GM19438 (cell line): ENCODE data around the gene KCTD21.
"Not testable (repeated sequence)": the region's sequence is repeated elsewhere in the genome, so short reads cannot be mapped to it uniquely, and the experiment has no call there.

Source experiments
- ATAC-seq: cut with Tn5 transposase; IDR thresholded peaks from one replicate; pipeline ENCODE4 v1.9.1; 2021; ENCODE audit warnings: low read depth; ENCODE audit not compliant: unreplicated experiment

The KCTD21 gene

GRCh38 chr11:78179459-78180071, 8.9 kb downstream of the KCTD21 start:
- ATAC-seq, result no peak

GRCh38 chr11:78177216-78177615, 11.2 kb downstream of the KCTD21 start:
- no peak for ATAC-seq

- ATAC-seq, result no peak
These were observed 11.8 kb downstream of the KCTD21 start for GRCh38 chr11:78176605-78177141.

- ATAC-seq, result not testable (repeated sequence)
These were observed 12.6 kb downstream of the KCTD21 start for GRCh38 chr11:78175862-78176261.

- no peak for ATAC-seq
These were observed 16.5 kb downstream of the KCTD21 start for GRCh38 chr11:78171951-78172350.

- ATAC-seq, result no peak
These were observed 17.4 kb downstream of the KCTD21 start for GRCh38 chr11:78170874-78171549.

- ATAC-seq, result no peak
These were observed 18.0 kb downstream of the KCTD21 start for GRCh38 chr11:78170413-78170812.

- ATAC-seq, result no peak
These were observed 19.6 kb downstream of the KCTD21 start for GRCh38 chr11:78168539-78169477.

GRCh38 chr11:78166855-78167469, 21.5 kb downstream of the KCTD21 start:
- ATAC-seq, result no peak

GRCh38 chr11:78164471-78164870, 24.0 kb downstream of the KCTD21 start:
- no peak for ATAC-seq

GRCh38 chr11:78163828-78164227, 24.6 kb downstream of the KCTD21 start:
- no peak for ATAC-seq

- no peak for ATAC-seq
These were observed 26.5 kb downstream of the KCTD21 start for GRCh38 chr11:78161962-78162371.

- ATAC-seq, result no peak
These were observed 27.1 kb downstream of the KCTD21 start for GRCh38 chr11:78161346-78161745.

GRCh38 chr11:78160557-78160956, 27.9 kb downstream of the KCTD21 start:
- ATAC-seq, result no peak

- ATAC-seq, result no peak
These were observed 29.3 kb downstream of the KCTD21 start for GRCh38 chr11:78158987-78159652.

GRCh38 chr11:78156127-78156844, 32.1 kb downstream of the KCTD21 start:
- ATAC-seq, result no peak

GRCh38 chr11:78151804-78152203, 36.6 kb downstream of the KCTD21 start:
- ATAC-seq, result no peak

- ATAC-seq, result no peak
These were observed 37.7 kb downstream of the KCTD21 start for GRCh38 chr11:78150754-78151153.

- no peak for ATAC-seq
These were observed 38.1 kb downstream of the KCTD21 start for GRCh38 chr11:78150346-78150745.
